Gastrocnemius medialis (tissue), 4 donors: Measurements from ENCODE around the gene LUC7L2. TPM values are rescaled to one million over a fixed set of nuclear protein-coding genes. Genes with fewer than 3 reads are reported as not detected.
"Not testable (repeated sequence)": the region's sequence is repeated elsewhere in the genome, so short reads cannot be mapped to it uniquely, and the experiment has no call there.

Experiments
- ATAC-seq, 2 donors: fragments of 150-250 bp; one replicate each; pipeline ENCODE4 v1.9.1; 2016
- DNase-seq, 2 donors: peaks; one replicate each; pipeline ENCODE4 v3.0.0-alpha.2; 2019
- H3K27ac ChIP-seq, 4 donors: fragments of 200-600 bp; sonication (generic); 1 replicate in 1 of 4; 2 replicates in 3 of 4; pipeline ENCODE4 v1.5.1; 2016 to 2018; ENCODE audit warnings: mild to moderate bottlenecking in 2 of 4, moderate library complexity in 1 of 4
- H3K27me3 ChIP-seq, 3 donors: fragments of 200-600 bp; sonication (generic) in 2 of 3; 1 replicate in 1 of 3; 2 replicates in 2 of 3; pipeline versions ENCODE4 v1.5.1 to v1.6.0; 2016 to 2019; ENCODE audit warnings: mild to moderate bottlenecking in 1 of 3, moderate library complexity in 1 of 3
- H3K36me3 ChIP-seq, 2 donors: fragments of 200-600 bp; sonication (generic) in 1 of 2; one replicate each; pipeline ENCODE4 v1.5.1; 2017 to 2018
- H3K4me1 ChIP-seq, 2 donors: fragments of 200-600 bp; sonication (generic) in 1 of 2; one replicate each; pipeline ENCODE4 v1.5.1; 2016 to 2017; ENCODE audit warnings: mild to moderate bottlenecking in 2 of 2
- H3K4me3 ChIP-seq, 4 donors: fragments of 200-600 bp; sonication (generic) in 3 of 4; 1 replicate in 1 of 4; 2 replicates in 3 of 4; pipeline ENCODE4 v1.5.1; 2016 to 2019; ENCODE audit warnings: mild to moderate bottlenecking in 2 of 4
- H3K9me3 ChIP-seq, 3 donors: fragments of 200-600 bp; sonication (generic) in 2 of 3; 1 replicate in 1 of 3; 2 replicates in 2 of 3; pipeline ENCODE4 v1.5.1; 2016 to 2019
- POLR2A ChIP-seq, 2 donors: fragments of 450-650 bp; IDR thresholded peaks; one replicate each; pipeline ENCODE4 v1.6.1; 2017; ENCODE audit warnings: antibody characterized with exemption in 2 of 2, mild to moderate bottlenecking in 2 of 2, moderate library complexity in 2 of 2
- in situ Hi-C, 4 donors: fragments of 200-750 bp; cut with MboI; loops; one replicate each; pipeline versions ENCODE4 v1.15.0 to v1.8.0; 2017; ENCODE audit warnings: low sequenced_read_pairs in 4 of 4
- intact Hi-C: fragments of 100-400 bp; cut with DNase I; formaldehyde crosslinking; loops from one replicate; pipeline ENCODE4 v1.15.1; 2023; ENCODE audit warnings: low total_unique reads
- total RNA-seq, 4 donors: library from RNA; depleted of rRNA; stranded (reverse); fragments of >200 nt; gene quantifications; one replicate each; pipeline versions ENCODE4 v1.1.0 to v1.2.3, GENCODE V29; 2016
- TF ChIP-seq, protein P1 (sequence below), 5 experiments: fragments of 450-650 bp in 3 of 5; fragments of 200-600 bp in 2 of 5; sonication (generic) in 2 of 5; IDR thresholded peaks in 4 of 5; conservative IDR thresholded peaks in 1 of 5; 1 replicate in 4 of 5; 2 replicates in 1 of 5; pipeline ENCODE4 v1.5.1; 2016 to 2019; ENCODE audit warnings: antibody characterized with exemption in 5 of 5, mild to moderate bottlenecking in 3 of 5, moderate library complexity in 3 of 5

LUC7L2 gene
- total RNA-seq, 4 donors from 2014 or later: 49.2 to 79.7 (median 54.0) TPM

DNA sequence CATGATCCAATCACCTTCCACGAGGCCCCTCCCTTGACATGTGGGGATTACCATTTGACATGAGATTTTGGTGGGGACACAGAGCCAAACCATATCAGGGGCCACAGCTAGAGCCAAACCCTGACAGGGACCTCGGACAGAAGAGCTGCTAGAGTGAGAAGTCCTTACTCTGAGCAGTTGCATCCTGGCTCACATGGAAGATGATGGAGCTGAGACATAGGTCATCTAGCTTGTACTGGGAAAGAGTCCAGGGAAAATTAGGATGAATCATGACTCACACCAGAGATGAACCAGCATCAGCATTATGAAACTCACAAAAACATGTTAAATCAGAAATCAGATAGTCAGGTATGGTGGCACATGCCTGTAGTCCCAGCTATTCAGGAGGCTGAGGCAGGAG is 31.3 kb upstream of the LUC7L2 start:
- no peaks in the 10 kb centered on the region for H3K4me1 ChIP-seq
- TF ChIP-seq POLR2A (IDR thresholded peaks at IDR 0.05): no peak
- intact Hi-C loops: no loop called here
- ATAC-seq: no peak
- H3K27ac ChIP-seq: no peak overlapping the region
- H3K4me3 ChIP-seq: no peak overlapping the region
- no peaks in the 10 kb centered on the region for H3K27me3 ChIP-seq
- no peaks in the 10 kb centered on the region for H3K9me3 ChIP-seq
- no peak for DNase-seq
- in situ Hi-C loops: loop anchor here in 1 of 4 donors (25.0 kb wide), 1 partner anchor 216 kb away; the partner anchor contains the start of gene ZC3HAV1
- no peaks in the 10 kb centered on the region for H3K36me3 ChIP-seq

DNA sequence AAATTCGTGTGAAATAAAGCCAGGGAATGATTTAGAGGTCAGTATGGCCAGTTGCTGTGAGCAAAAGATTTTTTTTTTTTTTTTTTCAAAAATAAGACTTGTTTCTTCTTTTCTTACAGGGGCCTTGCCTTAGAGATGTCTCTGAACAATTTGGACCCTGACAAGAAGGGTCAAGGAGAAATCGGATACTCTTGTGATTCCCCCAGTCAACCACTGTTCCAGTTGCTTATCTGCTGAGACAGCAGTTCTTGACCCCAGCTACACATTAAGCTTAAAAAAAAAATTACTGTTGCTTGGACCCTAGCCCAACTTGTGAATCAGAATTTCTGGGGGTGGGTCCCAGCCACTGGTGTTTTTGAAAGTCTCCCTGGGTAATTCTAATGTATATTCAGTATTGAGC is 30.6 kb upstream of the LUC7L2 start:
- Histone ChIP-seq H3K4me3 (no peak overlapping the region), H3K4me1 (no peaks in the 10 kb centered on the region), H3K36me3 (no peaks in the 10 kb centered on the region), H3K9me3 (no peaks in the 10 kb centered on the region), H3K27ac (no peak overlapping the region), H3K27me3 (no peaks in the 10 kb centered on the region)
- ATAC-seq (no peak), DNase-seq (no peak)
- intact Hi-C loops: no loop called here
- in situ Hi-C loops: loop anchor here in 1 of 4 donors (25.0 kb wide), 1 partner anchor 217 kb away; the partner anchor contains the start of gene ZC3HAV1
- TF ChIP-seq, protein P1, sequence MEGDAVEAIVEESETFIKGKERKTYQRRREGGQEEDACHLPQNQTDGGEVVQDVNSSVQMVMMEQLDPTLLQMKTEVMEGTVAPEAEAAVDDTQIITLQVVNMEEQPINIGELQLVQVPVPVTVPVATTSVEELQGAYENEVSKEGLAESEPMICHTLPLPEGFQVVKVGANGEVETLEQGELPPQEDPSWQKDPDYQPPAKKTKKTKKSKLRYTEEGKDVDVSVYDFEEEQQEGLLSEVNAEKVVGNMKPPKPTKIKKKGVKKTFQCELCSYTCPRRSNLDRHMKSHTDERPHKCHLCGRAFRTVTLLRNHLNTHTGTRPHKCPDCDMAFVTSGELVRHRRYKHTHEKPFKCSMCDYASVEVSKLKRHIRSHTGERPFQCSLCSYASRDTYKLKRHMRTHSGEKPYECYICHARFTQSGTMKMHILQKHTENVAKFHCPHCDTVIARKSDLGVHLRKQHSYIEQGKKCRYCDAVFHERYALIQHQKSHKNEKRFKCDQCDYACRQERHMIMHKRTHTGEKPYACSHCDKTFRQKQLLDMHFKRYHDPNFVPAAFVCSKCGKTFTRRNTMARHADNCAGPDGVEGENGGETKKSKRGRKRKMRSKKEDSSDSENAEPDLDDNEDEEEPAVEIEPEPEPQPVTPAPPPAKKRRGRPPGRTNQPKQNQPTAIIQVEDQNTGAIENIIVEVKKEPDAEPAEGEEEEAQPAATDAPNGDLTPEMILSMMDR (IDR thresholded peaks at IDR 0.05 in 4 of 5, conservative IDR thresholded peaks at IDR 0.05 in 1 of 5): no peak
- TF ChIP-seq POLR2A (IDR thresholded peaks at IDR 0.05): no peak

DNA sequence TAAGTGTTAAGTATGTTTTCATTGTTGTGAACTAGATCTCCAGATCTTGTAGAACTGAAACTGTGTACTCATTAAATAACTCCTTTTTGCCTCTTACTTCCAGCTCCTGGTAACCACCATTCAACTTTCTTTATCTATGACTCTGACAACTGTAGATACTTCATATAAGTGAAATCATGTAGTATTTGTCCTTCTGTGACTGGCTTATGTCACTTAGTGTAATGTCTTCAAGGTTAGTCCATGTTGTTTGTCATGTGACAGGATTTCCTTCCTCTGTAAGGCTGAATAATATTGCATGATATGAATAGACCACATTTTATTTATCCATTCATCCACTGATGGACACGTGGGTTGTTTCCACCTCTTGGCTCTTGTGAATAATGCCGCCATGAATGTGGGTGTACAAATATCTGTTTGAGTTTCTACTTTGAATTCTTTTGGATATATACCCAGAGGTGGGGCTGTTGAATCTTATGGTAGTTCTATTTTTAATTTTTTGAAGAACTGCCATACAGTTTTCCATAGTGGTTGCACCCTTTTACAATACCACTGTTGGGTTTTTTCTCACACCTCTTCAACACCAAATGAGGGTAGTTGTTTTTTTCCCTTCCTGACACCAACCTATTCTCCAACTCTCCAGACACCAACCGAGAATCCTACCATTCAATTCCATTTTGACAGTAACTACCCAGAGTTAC is 29.2 kb upstream of the LUC7L2 start:
- Histone ChIP-seq H3K4me3 (no peak overlapping the region), H3K27ac (no peak overlapping the region), H3K36me3 (no peaks in the 10 kb centered on the region), H3K9me3 (no peaks in the 10 kb centered on the region), H3K27me3 (no peaks in the 10 kb centered on the region), H3K4me1 (no peaks in the 10 kb centered on the region)
- intact Hi-C loops: no loop called here
- ATAC-seq: no peak
- TF ChIP-seq, protein P1 (IDR thresholded peaks at IDR 0.05 in 4 of 5, conservative IDR thresholded peaks at IDR 0.05 in 1 of 5): no peak
- TF ChIP-seq POLR2A (IDR thresholded peaks at IDR 0.05): no peak
- in situ Hi-C loops: loop anchor here in 1 of 4 donors (25.0 kb wide), 1 partner anchor 218 kb away; the partner anchor contains the start of gene ZC3HAV1
- DNase-seq: no peak

DNA sequence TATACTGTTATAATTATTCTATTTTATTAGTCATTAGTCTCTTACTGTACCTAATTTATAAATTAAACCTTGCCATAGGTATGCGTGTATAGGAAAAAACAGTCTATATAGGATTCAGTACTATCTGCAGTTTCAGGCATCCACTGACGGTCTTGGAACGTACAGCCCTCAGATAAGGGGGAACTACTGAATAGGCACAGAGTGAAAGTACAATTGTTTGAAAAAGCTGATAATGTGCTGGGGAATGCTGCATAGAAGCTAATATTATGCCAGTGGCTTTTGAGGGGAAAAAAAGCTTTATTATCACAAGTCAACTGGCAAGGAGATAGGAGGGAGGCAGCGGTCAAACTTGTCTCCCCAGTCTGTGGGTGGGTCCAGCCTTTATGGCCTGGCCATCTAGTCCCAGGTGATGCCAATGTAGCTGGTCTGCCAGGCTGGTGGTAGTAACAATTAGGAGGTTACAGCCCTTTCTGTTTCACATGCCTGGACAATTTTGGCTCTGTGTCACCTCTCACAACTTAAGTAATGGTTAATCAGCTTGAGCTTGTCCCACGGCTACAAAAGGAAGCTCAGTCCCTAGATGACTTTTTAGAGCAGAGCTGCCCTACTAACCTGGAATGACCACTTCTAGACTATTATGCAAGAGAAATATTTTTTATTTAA is 26.9 kb upstream of the LUC7L2 start:
- Histone ChIP-seq H3K36me3 (no peaks in the 10 kb centered on the region), H3K4me3 (no peak overlapping the region), H3K9me3 (no peaks in the 10 kb centered on the region), H3K27ac (no peak overlapping the region), H3K4me1 (no peaks in the 10 kb centered on the region), H3K27me3 (no peaks in the 10 kb centered on the region)
- no peak for ATAC-seq
- DNase-seq: no peak
- TF ChIP-seq, protein P1 (IDR thresholded peaks at IDR 0.05 in 4 of 5, conservative IDR thresholded peaks at IDR 0.05 in 1 of 5): no peak
- no peak for TF ChIP-seq POLR2A (IDR thresholded peaks at IDR 0.05)
- in situ Hi-C loops: loop anchor here in 1 of 4 donors (25.0 kb wide), 1 partner anchor 221 kb away; the partner anchor contains the start of gene ZC3HAV1
- intact Hi-C loops: no loop called here

DNA sequence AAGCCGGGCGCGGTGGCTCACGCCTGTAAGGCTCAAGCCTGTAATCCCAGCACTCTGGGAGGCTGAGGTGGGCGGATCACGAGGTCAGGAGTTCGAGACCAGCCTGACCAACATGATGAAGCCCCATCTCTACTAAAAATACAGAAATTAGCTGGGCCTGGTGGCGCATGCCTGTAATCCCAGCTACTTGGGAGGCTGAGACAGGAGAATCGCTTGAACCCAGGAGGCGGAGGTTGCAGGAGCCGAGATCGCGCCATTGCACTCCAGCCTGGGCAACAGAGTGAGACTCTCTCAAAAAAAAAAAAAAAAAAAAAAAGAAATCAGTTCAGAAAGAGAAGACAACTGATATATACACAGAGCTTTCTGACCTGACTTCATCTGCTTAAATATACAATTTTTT is 26.3 kb upstream of the LUC7L2 start:
- H3K36me3 ChIP-seq, H3K9me3 ChIP-seq, H3K27ac ChIP-seq, H3K4me3 ChIP-seq, intact Hi-C loops, H3K4me1 ChIP-seq, DNase-seq, ATAC-seq, H3K27me3 ChIP-seq: not testable (repeated sequence)
- in situ Hi-C loops: loop anchor here in 1 of 4 donors (25.0 kb wide), 1 partner anchor 221 kb away; the partner anchor contains the start of gene ZC3HAV1
